ENCODE data around the gene SLC6A9.

The SLC6A9 gene

GRCh38 chr1:44029260-44029910 lies 1.9 kb downstream of the SLC6A9 start:
- no peak for DNase-seq (ENCODE audit: low spot score)

GRCh38 chr1:44027320-44027719 lies 3.9 kb downstream of the SLC6A9 start:
- DNase-seq (ENCODE audit: low spot score), result no peak

- peak; percentile 56 for DNase-seq (ENCODE audit: low spot score)
These were observed 5.4 kb downstream of the SLC6A9 start for GRCh38 chr1:44025816-44026215.

GRCh38 chr1:44024903-44025525 lies 6.2 kb downstream of the SLC6A9 start:
- DNase-seq (ENCODE audit: low spot score), result no peak

GRCh38 chr1:44024031-44024902 lies 7.0 kb downstream of the SLC6A9 start:
- no peak for DNase-seq (ENCODE audit: low spot score)

GRCh38 chr1:44021581-44022321 lies 9.5 kb downstream of the SLC6A9 start:
- no peak for DNase-seq (ENCODE audit: low spot score)

GRCh38 chr1:44021156-44021555 lies 10.1 kb downstream of the SLC6A9 start:
- no peak for DNase-seq (ENCODE audit: low spot score)

GRCh38 chr1:44020464-44020863 lies 10.8 kb downstream of the SLC6A9 start:
- no peak for DNase-seq (ENCODE audit: low spot score)

- DNase-seq (ENCODE audit: low spot score), result no peak
These were observed 11.8 kb downstream of the SLC6A9 start for GRCh38 chr1:44019466-44019948.

GRCh38 chr1:44016890-44017400 lies 14.3 kb downstream of the SLC6A9 start:
- DNase-seq (ENCODE audit: low spot score), result no peak

- DNase-seq (ENCODE audit: low spot score), result no peak
These were observed 15.0 kb downstream of the SLC6A9 start for GRCh38 chr1:44016041-44016889.

GRCh38 chr1:44015206-44015605 lies 16.1 kb downstream of the SLC6A9 start:
- DNase-seq (ENCODE audit: low spot score), result no peak

- DNase-seq (ENCODE audit: low spot score), result no peak
These were observed 16.7 kb downstream of the SLC6A9 start for GRCh38 chr1:44014365-44015104.

GRCh38 chr1:44013949-44014348 lies 17.3 kb downstream of the SLC6A9 start:
- no peak for DNase-seq (ENCODE audit: low spot score)

- DNase-seq (ENCODE audit: low spot score), result no peak
These were observed 18.2 kb downstream of the SLC6A9 start for GRCh38 chr1:44012941-44013609.

- no peak for DNase-seq (ENCODE audit: low spot score)
These were observed 18.9 kb downstream of the SLC6A9 start for GRCh38 chr1:44012404-44012803.

- DNase-seq (ENCODE audit: low spot score), result no peak
These were observed 20.3 kb downstream of the SLC6A9 start for GRCh38 chr1:44010935-44011471.

- DNase-seq (ENCODE audit: low spot score), result no peak
These were observed 23.0 kb downstream of the SLC6A9 start for GRCh38 chr1:44008259-44008658.

- no peak for DNase-seq (ENCODE audit: low spot score)
These were observed 28.6 kb downstream of the SLC6A9 start for GRCh38 chr1:44002606-44003157.
